Measurements from ENCODE around the gene COA4. TPM values are rescaled to one million over a fixed set of nuclear protein-coding genes. Genes with fewer than 3 reads are reported as not detected.

COA4 gene
- total RNA-seq (2014; rRNA removed; shearing (Covaris generic)) (153 and 171 TPM in 2 replicates), total RNA-seq (2022) (95.4 and 104 TPM in 2 replicates), Bru-seq, nascent RNA (percentile 95 among the genes with signal in this experiment), BruChase-seq, experiment 1, labeled RNA remaining after a 6-hour chase (percentile 91 among the genes with signal in this experiment), BruChase-seq, experiment 2, labeled RNA remaining after a 2-hour chase (percentile 87 among the genes with signal in this experiment)
- long read RNA-seq, transcript COA4-201 (2 exons, 960 nt), result major isoform, 45 of 82 reads
- long read RNA-seq, partial matches to known transcripts, result 0 of 82 reads
- long read RNA-seq, other reads (novel, unspliced or antisense), result 36 of 82 reads

DNA sequence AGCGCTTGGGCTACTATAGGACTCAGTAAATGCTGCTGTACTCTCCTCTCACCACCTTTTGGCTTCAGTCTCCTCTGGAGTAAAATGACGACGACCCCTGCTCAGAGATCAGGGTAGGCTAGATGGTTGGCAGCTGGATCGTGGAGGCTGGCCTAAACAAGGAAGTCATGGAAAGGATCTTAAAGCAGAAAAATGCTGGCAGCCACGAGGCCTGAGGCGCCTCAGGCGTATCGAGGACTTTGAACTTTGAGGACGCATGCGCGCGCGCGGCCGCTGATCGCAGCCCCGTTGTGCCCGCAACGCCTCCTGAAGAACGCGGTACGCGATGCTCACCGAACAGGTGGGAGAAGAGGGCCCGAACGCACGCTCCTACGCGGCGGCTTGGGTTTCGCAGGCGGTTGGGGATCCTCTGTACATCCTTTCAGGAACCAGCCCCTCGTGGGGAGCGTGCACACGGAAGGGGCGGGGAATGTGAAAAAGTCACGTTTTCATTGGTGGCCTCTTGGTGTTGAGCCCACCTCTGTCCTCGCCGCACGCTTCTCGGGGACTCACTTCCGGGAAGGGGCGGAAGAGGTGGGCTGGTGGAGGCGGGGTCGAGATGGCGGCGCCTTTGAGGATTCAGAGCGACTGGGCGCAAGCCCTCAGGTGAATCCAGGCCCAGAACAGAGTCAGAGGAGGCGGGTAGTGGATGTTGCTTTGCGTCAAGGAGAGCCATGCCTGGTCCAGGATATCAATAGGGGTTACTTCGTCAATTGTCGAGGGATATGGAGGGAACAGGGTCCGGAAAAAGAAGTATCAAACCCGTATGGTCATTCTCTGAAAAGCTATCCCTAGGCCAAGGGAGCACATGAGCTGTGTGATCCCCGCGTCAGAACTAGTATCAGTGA is at the start of gene COA4, which contains the start of gene PAAF1:
Gene COA4, minus strand, starts transcription at position 423 of the 887 bp plus-strand sequence. CDS start 3,468 bp downstream, outside the sequence.
Gene PAAF1, plus strand, starts transcription at position 576 of the 887 bp plus-strand sequence. Its CDS starts 23 bp downstream, at position 599.
- Histone ChIP-seq H3K9me2 (ENCODE audit: insufficient read depth, low read length) (no peaks in the 10 kb centered on the region), H2AFZ (ENCODE audit: low read length) (peak within 1 kb of the TSS; percentile 88), H3K4me3 (ENCODE audit: low read depth, low read length, poor library complexity, severe bottlenecking) (peak within 1 kb of the TSS; percentile 95), H3K36me3 (ENCODE audit: insufficient read depth, low read length) (peaks cover 42% of the 10 kb centered on the region), H3K79me2 (ENCODE audit: insufficient read depth, low read depth, low read length) (peaks cover 48% of the 10 kb centered on the region), H3K27ac (ENCODE audit: low read depth, low read length, poor library complexity, severe bottlenecking) (peak within 1 kb of the TSS; percentile 92), H3K9me3 (ENCODE audit: low read length) (no peaks in the 10 kb centered on the region), H3K4me2 (ENCODE audit: low read length) (peak within 1 kb of the TSS; percentile 94), H4K20me1 (ENCODE audit: insufficient read depth, low read length) (no peaks in the 10 kb centered on the region), H3K4me1 (ENCODE audit: insufficient read depth, low read length, poor library complexity, severe bottlenecking) (peaks cover 26% of the 10 kb centered on the region)
- no TSS peak for BruUV-seq (replicated peaks)
- POLR2A ChIA-PET, result interaction anchor here (0.6 to 2.2 kb wide), 5 partner anchors 9 to 119 kb away, joined by 3 to 10 read pairs (median 3); no protein-coding TSS in a partner anchor
- intact Hi-C loops (cut with micrococcal nuclease; ENCODE audit: unreplicated experiment), result loop anchor here (1.0 to 2.0 kb wide), 2 partner anchors 88 to 115 kb away; partner anchors contain the start of gene RAB6A
- DNase-seq (ENCODE audit: low spot score), result peak; percentile 99
- TF ChIP-seq, protein P1, sequence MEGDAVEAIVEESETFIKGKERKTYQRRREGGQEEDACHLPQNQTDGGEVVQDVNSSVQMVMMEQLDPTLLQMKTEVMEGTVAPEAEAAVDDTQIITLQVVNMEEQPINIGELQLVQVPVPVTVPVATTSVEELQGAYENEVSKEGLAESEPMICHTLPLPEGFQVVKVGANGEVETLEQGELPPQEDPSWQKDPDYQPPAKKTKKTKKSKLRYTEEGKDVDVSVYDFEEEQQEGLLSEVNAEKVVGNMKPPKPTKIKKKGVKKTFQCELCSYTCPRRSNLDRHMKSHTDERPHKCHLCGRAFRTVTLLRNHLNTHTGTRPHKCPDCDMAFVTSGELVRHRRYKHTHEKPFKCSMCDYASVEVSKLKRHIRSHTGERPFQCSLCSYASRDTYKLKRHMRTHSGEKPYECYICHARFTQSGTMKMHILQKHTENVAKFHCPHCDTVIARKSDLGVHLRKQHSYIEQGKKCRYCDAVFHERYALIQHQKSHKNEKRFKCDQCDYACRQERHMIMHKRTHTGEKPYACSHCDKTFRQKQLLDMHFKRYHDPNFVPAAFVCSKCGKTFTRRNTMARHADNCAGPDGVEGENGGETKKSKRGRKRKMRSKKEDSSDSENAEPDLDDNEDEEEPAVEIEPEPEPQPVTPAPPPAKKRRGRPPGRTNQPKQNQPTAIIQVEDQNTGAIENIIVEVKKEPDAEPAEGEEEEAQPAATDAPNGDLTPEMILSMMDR (conservative IDR thresholded peaks at IDR 0.05; ENCODE audit: low read length), result no peak
- no peak for TF ChIP-seq EZH2phosphoT487 (IDR thresholded peaks at IDR 0.05; ENCODE audit: borderline replicate concordance, low read depth, low read length)
- CTCF ChIA-PET (ENCODE audit: unreplicated experiment), result interaction anchor here (0.6 kb wide), 1 partner anchor 681 kb away, joined by 3 read pairs; no protein-coding TSS in a partner anchor

DNA sequence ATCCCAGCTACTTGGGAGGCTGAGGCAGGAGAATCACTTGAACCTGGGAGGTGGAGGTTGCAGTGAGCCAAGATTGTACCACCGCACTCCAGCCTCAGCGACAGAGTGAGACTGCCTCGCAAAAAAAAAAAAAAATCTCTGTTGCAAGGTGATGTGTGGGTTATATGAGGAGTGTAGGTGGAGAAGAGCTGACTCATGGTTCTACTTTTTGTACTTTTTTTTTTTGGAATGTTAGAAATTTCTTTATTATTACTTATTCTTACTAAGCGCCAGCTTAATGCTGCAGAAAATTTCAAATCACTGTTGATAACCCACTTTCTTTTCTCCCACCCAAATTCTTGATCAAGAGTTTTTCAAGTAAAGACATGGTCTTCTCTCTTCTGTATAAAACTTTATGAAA is 44.5 kb upstream of the COA4 start:
- Histone ChIP-seq H4K20me1 (ENCODE audit: insufficient read depth, low read length) (no peaks in the 10 kb centered on the region), H3K36me3 (ENCODE audit: insufficient read depth, low read length) (peaks cover 54% of the 10 kb centered on the region), H3K79me2 (ENCODE audit: insufficient read depth, low read depth, low read length) (no peaks in the 10 kb centered on the region), H3K4me2 (ENCODE audit: low read length) (no peak overlapping the region), H3K9me3 (ENCODE audit: low read length) (no peaks in the 10 kb centered on the region), H3K4me3 (ENCODE audit: low read depth, low read length, poor library complexity, severe bottlenecking) (no peak overlapping the region), H3K27ac (ENCODE audit: low read depth, low read length, poor library complexity, severe bottlenecking) (no peak overlapping the region), H2AFZ (ENCODE audit: low read length) (no peak overlapping the region), H3K4me1 (ENCODE audit: insufficient read depth, low read length, poor library complexity, severe bottlenecking) (no peaks in the 10 kb centered on the region), H3K9me2 (ENCODE audit: insufficient read depth, low read length) (no peaks in the 10 kb centered on the region)
- ChIA-PET POLR2A (interaction anchor here (0.7 to 1.0 kb wide), 2 partner anchors 18 to 36 kb away, joined by 3 read pairs; no protein-coding TSS in a partner anchor), CTCF (ENCODE audit: unreplicated experiment) (no interaction called here)
- no peak for DNase-seq (ENCODE audit: low spot score)
- no peak for TF ChIP-seq EZH2phosphoT487 (IDR thresholded peaks at IDR 0.05; ENCODE audit: borderline replicate concordance, low read depth, low read length)
- TF ChIP-seq, protein P1 (conservative IDR thresholded peaks at IDR 0.05; ENCODE audit: low read length), result no peak
- BruUV-seq (replicated peaks), result no TSS peak
- intact Hi-C loops (cut with micrococcal nuclease; ENCODE audit: unreplicated experiment), result no loop called here

All from OCI-LY7 (cell line).